Upper lobe of right lung (tissue), 1 donor: ENCODE data around the gene LCN1. TPM values are rescaled to one million over a fixed set of nuclear protein-coding genes. Genes with fewer than 3 reads are reported as not detected.

Source experiments
- ATAC-seq: fragments of 200-7000 bp; cut with Tn5 transposase; one replicate; pipeline ENCODE4 v1.9.1; 2020; ENCODE audit warnings: mild to moderate bottlenecking, moderate library complexity
- DNase-seq: peaks from one replicate; pipeline ENCODE4 v3.0.0-alpha.2; 2020
- H3K27ac ChIP-seq: fragments of 200-600 bp; one replicate; pipeline ENCODE4 v1.8.0; 2022
- H3K27me3 ChIP-seq: fragments of 200-600 bp; one replicate; pipeline ENCODE4 v1.8.0; 2022; ENCODE audit warnings: mild to moderate bottlenecking
- H3K36me3 ChIP-seq: fragments of 200-600 bp; one replicate; pipeline ENCODE4 v1.8.0; 2022
- H3K4me1 ChIP-seq: fragments of 200-600 bp; one replicate; pipeline ENCODE4 v1.8.0; 2022
- H3K4me3 ChIP-seq: fragments of 200-600 bp; one replicate; pipeline ENCODE4 v1.8.0; 2022; ENCODE audit warnings: mild to moderate bottlenecking
- H3K9me3 ChIP-seq: fragments of 200-600 bp; one replicate; pipeline ENCODE4 v1.8.0; 2022
- CTCF ChIP-seq: fragments of 200-600 bp; IDR thresholded peaks from one replicate; pipeline ENCODE4 v1.8.0; 2022; ENCODE audit warnings: antibody characterized with exemption
- intact Hi-C: fragments of 100-400 bp; cut with DNase I; formaldehyde crosslinking; loops from one replicate; pipeline ENCODE4 v1.11.0; 2022
- total RNA-seq: library from RNA; stranded (reverse); fragmentation: NEBNext Ultra II Directional; extraction: Animal tissue kit (Norgen Biotek cat#: 25700); gene quantifications from one replicate; pipeline ENCODE4 v1.2.1, GENCODE V29; 2021
- donor health status: DM: no; HTN: yes; CAD: no; lungs with severe emphysema.

The LCN1 gene
- total RNA-seq, 1 donor from 2014 or later: not detected

- intact Hi-C loops: no loop called here
- no peak for TF ChIP-seq CTCF
- ATAC-seq (no peak), DNase-seq (no peak)
- no peaks in the 10 kb centered on the region for H3K4me1 ChIP-seq
- H3K27me3 ChIP-seq: no peaks in the 10 kb centered on the region
- no peaks in the 10 kb centered on the region for H3K9me3 ChIP-seq
- H3K27ac ChIP-seq: no peak overlapping the region
- no peak overlapping the region for H3K4me3 ChIP-seq
- peaks cover 58% of the 10 kb centered on the region for H3K36me3 ChIP-seq
Measured at GRCh38 chr9:135487281-135488012, 33.8 kb upstream of the LCN1 start.

GRCh38 chr9:135488013-135488330, 33.3 kb upstream of the LCN1 start:
- ATAC-seq (no peak), DNase-seq (no peak)
- H3K36me3 ChIP-seq: peaks cover 58% of the 10 kb centered on the region
- no peaks in the 10 kb centered on the region for H3K9me3 ChIP-seq
- H3K4me3 ChIP-seq: no peak overlapping the region
- H3K27ac ChIP-seq: no peak overlapping the region
- no peaks in the 10 kb centered on the region for H3K4me1 ChIP-seq
- TF ChIP-seq CTCF: no peak
- intact Hi-C loops: no loop called here
- no peaks in the 10 kb centered on the region for H3K27me3 ChIP-seq

GRCh38 chr9:135488527-135488926, 32.7 kb upstream of the LCN1 start:
- Histone ChIP-seq H3K36me3 (peaks cover 58% of the 10 kb centered on the region), H3K27ac (no peak overlapping the region), H3K4me3 (no peak overlapping the region), H3K27me3 (no peaks in the 10 kb centered on the region), H3K4me1 (no peaks in the 10 kb centered on the region), H3K9me3 (no peaks in the 10 kb centered on the region)
- no peak for DNase-seq
- ATAC-seq: no peak
- no peak for TF ChIP-seq CTCF
- intact Hi-C loops: no loop called here

- H3K4me1 ChIP-seq: no peaks in the 10 kb centered on the region
- no peaks in the 10 kb centered on the region for H3K9me3 ChIP-seq
- TF ChIP-seq CTCF: no peak
- DNase-seq (no peak), ATAC-seq (no peak)
- no peak overlapping the region for H3K27ac ChIP-seq
- peaks cover 51% of the 10 kb centered on the region for H3K36me3 ChIP-seq
- intact Hi-C loops: no loop called here
- H3K27me3 ChIP-seq: no peaks in the 10 kb centered on the region
- H3K4me3 ChIP-seq: no peak overlapping the region
Measured at GRCh38 chr9:135489188-135489906, 31.9 kb upstream of the LCN1 start.

- TF ChIP-seq CTCF: no peak
- H3K4me3 ChIP-seq: no peak overlapping the region
- peaks cover 41% of the 10 kb centered on the region for H3K36me3 ChIP-seq
- H3K9me3 ChIP-seq: no peaks in the 10 kb centered on the region
- H3K27ac ChIP-seq: no peak overlapping the region
- ATAC-seq (no peak), DNase-seq (no peak)
- no peaks in the 10 kb centered on the region for H3K4me1 ChIP-seq
- no peaks in the 10 kb centered on the region for H3K27me3 ChIP-seq
- intact Hi-C loops: no loop called here
Measured at GRCh38 chr9:135490166-135490870, 30.9 kb upstream of the LCN1 start.
